NCI-H128 (cell line): ENCODE data around the gene SLC40A1.

Source experiments
- DNase-seq: peaks from one replicate; lab custom pipeline; 2025; ENCODE audit not compliant: unreplicated experiment; lab: John Stamatoyannopoulos, UW

Gene SLC40A1

DNA sequence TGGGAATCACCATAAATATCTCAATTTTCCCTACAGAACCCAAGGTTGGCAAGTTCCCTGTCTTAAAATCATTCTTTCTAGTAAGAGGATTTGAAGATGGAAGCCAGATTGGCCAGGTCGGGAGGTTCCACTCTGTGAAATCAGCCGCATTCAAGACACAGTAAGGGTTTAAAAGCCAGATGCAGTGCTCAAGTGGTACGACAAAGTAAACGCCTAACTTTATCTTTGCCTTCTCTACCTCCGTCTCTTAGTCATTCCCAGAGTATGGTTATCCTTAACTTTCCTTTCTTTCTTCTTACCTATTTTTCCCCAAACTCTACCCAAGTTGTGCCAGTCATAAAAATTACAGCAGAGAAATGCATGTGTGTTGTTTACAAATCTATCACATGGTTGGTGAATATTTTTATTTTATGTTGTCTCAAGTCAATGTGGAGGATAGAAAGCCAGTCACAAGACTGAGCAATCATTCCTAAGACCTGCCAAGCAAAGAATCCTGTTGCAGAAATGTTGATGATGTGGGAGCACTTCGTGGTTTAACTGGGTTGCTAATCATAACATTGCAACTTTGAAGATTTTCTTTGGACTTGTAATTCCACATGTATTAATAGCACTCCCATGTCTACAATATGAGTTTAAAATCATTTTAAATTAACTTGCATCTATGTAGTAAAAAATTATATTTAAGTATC lies 62.6 kb downstream of the SLC40A1 start:
- DNase-seq: no peak

DNA sequence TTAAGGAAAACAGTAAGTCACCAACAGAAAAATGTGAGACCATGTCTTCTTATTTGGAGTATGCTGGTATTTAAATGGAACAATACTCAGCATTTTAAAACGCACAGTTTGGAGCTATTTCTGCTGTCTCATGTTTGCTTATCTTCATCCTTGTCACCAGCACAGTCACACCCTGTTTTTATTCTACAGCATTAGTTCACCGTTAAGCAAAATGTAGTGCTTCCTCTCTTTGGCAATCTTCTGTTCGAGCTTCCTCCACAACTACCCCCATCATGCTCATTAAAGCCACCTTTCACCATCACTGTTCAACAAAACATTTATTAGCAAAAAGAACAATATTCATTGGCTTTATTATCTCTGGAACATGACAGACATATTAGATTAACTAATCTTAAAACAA lies 64.0 kb downstream of the SLC40A1 start:
- no peak for DNase-seq

DNA sequence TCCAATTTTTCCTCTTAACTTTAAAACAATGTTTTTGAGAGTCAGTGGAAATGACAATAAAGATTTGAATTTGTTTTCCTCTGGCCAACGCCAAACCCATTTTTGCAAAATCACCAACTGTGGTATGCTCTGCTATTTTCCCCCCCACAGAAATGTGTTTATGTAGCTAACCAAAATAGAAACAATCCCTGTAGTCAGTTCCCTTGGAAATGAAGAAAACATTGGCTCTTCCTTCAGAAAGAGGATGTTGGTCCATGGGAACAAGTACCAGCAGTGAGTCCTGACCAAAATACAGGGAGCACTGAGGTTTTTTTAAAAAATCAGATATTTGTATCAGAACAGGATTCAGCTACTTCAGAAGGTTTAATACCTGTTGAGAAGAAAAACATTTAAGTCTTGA lies 65.3 kb downstream of the SLC40A1 start:
- no peak for DNase-seq

DNA sequence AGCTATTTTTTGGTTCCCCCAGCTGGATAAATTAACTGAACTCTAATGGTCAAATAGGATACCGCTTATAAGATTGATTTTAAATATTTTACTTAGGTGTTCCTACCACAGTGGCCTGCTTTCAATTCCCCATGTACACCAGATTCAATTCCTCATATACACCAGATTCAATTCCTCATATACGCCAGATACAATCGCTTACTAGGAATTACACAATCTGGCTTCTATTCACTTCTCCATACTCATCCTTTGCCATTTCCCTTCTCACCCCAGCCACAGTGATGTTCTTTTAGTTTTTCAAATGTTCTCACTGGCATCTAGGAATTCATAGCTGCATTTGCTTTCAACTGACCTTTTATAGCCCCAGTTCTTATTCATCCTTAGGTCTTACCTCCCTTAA lies 66.5 kb downstream of the SLC40A1 start:
- DNase-seq: no peak

DNA sequence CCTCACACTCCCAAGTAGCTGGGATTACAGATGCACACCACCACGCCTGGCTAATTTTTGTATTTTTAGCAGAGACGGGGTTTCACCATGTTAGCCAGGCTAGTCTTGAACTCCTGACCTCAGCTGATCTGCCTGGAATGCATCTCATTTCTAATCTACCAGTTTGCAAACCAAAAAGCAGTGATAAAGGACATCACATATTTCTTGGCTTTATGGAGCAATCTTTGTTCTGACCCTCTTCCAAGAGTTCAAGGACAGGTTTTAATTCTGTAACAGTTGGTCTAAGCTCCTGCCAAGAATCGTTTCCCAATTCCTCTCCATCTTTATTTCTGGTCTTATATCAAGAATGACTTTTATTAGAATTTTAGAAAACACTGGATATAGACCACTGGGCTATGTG lies 67.7 kb downstream of the SLC40A1 start:
- DNase-seq: no peak

- DNase-seq: no peak
Observed at GRCh38 chr2:189511960-189512319, 68.6 kb downstream of the SLC40A1 start.

DNA sequence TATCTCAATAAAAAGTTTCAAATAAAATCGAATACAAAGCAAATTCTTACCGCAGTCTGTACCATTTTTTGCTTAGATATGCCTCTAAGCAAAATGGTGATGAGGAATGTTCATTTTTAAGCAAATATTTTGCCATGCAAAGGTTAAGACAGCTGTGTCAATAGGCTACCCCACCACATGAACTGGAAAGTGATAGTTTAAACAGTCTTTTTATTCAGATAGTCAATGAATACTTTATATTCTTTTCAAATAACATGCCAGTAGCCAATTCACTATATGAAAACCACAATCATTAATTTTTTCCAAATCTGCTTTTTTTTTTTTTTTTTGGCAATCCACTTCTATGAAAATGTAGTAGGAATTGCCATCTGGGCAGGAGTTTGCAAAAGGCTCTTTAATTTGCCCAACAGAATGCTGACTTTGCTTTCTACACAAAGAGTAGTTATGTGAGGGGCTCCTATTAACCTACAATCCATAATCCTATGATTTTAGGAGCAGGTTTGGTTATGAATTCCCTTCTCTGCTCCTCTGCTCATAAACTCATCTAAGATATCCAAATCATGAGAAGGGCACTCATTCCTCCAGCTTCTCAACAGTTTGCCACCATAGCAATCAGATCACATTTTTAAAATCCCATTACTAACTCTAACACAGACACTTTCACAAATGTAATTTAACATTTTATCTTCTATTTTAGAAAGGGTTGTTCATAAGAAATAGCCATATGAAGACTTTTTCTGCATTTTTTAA lies 69.2 kb downstream of the SLC40A1 start:
- no peak for DNase-seq
